HTR-8/SVneo (cell line): ENCODE results near the gene PRKACG.
A peak's percentile ranks its signal among the peaks of the same experiment; 100 is the strongest.

ENCODE experiments used
- DNase-seq: peaks from one replicate; pipeline ENCODE4 v3.0.0; 2011; ENCODE audit warnings: low spot score, mixed read lengths; ENCODE audit not compliant: insufficient read length
- FAIRE-seq: peaks from 2 replicates; lab custom pipeline; 2011; peaks lifted over from hg19 to GRCh38; lab: Jason Lieb, UNC

PRKACG gene

GRCh38 chr9:69028754-69029153 is 14.8 kb upstream of the PRKACG start:
- DNase-seq = no peak
- FAIRE-seq = no peak

DNA sequence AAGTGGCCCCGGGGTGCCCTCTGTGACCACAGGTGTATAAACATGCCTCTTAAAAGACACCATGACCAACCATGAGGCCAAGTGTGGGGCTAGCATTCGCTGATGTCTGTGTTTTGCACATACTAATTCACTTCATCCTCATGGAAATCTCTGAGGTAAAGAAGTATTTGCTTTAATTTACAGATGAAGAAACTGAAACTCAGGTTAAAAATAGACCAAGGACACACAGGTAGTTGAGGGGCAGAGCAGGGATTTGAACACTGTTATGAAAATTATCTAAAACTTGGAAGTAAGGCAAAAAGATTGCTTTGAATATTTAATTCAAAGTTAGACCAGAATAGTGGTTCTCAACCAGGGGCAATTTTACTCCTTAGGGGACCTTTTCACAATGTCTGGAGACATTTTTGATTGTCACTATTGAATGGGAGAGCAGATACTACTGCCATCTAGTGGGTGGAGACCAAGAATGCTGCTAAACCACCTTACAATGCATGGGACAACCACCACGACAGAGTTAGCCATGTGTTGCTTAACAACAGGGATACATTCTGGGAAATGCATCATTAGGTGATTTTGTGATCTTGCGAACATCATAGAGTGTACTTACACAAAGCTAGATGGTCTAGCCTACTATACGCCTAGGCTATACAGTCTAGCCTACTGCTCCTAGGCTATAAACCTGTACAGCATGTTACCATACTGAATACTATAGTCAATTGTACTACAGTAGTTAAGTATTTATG is 13.6 kb upstream of the PRKACG start:
- peak; percentile 83 for FAIRE-seq
- DNase-seq = peak; percentile 48

- DNase-seq (no peak), FAIRE-seq (no peak)
Observed at GRCh38 chr9:69023650-69024049, 9.7 kb upstream of the PRKACG start.

- FAIRE-seq (no peak), DNase-seq (no peak)
Observed at GRCh38 chr9:69020301-69021145, 6.6 kb upstream of the PRKACG start.

DNA sequence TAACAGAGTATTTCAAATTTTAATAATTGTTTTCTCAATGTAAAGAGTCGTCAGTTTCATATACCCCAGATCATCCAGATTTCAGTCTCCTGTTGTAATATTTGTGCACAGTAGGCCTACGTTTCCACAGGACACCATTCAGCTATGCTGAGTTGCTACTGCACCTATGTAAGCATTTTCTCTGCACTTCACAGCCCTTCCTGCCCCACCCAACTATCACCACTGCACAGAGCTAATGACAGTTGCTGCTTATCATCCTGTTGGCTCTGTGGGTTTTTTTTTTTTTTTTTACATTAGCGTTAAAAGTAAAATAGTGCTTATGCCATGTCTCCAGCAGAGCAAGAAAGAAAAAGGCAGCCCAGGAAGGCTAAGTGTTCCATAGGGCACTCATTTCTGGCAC is 5.9 kb upstream of the PRKACG start:
- no peak for FAIRE-seq
- DNase-seq = no peak

- DNase-seq = no peak
- no peak for FAIRE-seq
Observed at GRCh38 chr9:69018737-69019136, 4.8 kb upstream of the PRKACG start.

- FAIRE-seq (no peak), DNase-seq (no peak)
Observed at GRCh38 chr9:69016191-69017096, 2.5 kb upstream of the PRKACG start.

DNA sequence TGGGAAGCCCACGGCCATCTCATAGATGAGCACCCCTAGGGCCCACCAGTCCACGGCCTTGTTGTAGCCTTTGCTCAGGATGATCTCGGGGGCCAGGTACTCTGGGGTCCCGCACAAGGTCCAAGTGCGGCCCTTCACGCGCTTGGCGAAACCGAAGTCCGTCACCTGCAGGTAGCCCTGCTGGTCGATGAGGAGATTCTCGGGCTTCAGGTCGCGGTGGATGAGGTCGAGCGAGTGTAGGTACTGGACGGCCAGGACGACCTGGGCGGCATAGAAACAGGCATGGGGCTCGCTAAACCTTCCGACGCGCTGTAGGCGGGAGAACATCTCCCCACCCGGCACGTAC is 558 bp downstream of the PRKACG start:
- FAIRE-seq (no peak), DNase-seq (no peak)

- DNase-seq (no peak), FAIRE-seq (no peak)
Observed at GRCh38 chr9:69012696-69013381, 1.1 kb downstream of the PRKACG start.

DNA sequence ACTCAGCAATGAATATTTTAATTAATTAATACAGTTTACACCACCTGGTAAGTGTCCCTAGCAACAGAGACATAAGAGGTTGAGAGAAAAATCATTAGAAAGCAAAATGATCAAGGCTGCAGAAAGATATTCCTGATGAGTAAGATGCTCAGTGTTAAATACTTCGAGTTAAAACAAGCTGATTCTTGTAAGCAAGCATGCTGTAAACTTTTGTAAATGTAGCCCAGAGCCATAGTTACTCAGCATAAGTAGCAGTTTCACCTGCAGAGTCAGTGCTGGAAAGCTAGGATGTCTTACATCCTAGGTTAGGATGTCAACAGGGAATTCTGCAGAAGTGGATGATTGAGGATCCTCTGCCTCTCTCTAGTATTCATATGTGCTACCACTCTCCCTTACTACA is 4.2 kb downstream of the PRKACG start:
- no peak for FAIRE-seq
- DNase-seq = no peak

DNA sequence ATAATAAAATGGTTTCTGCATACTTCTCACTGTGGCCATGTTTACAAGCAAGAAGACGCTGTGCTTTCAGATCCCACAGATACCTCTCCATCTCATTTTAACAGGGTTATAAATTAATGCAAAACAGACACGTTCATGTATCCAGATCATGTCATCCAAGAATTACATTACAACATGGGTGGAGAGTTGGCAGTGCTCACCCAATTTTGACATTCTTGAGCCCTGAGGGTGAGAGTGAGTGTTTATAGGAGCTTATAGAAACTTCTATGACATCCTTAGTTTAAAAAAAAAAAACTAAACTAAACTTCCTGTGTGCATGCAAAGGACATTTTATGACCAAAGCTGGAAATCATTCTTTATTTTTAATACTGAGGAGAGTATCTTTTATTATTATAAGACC is 9.1 kb downstream of the PRKACG start:
- no peak for DNase-seq
- no peak for FAIRE-seq

- DNase-seq = no peak
- no peak for FAIRE-seq
Observed at GRCh38 chr9:69003051-69003450, 10.9 kb downstream of the PRKACG start.

GRCh38 chr9:69001921-69002320 is 12.0 kb downstream of the PRKACG start:
- FAIRE-seq (no peak), DNase-seq (no peak)

DNA sequence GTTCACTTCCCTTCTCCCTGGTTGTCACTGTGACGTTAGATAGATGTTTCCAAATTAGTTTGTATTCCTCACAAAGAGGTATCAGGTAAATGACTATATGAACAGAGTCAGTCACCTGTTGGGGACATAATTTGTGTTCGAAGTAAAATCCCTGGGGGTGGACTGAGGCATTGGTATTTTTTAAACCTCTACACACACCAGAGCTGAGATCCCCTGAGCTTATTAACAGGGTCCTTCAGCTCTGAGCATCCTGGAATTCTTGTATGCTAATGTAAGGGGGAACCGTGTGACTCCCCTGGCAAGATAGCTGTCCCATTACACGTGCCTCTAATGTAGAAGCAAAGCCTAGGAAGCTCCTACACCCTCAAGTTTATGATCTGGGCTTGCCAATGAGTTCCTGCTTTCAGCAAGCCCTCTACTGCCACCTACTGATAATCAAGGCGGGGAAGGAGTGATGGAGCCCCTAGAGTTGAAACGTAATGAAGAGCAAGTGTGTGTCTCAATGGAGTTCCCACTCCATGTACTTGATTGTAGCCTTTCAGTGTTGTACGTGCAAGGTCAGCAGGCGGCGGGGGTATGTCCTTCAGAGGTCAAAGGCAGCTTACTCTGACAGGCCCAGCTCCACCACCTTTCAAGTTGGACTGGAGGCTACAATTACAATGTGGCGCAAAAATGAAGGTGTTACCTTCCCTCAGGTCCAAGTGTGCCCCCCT is 14.4 kb downstream of the PRKACG start:
- DNase-seq = peak; percentile 38
- FAIRE-seq = no peak

- DNase-seq (no peak), FAIRE-seq (no peak)
Observed at GRCh38 chr9:68998812-68999211, 15.1 kb downstream of the PRKACG start.

- no peak for FAIRE-seq
Observed at GRCh38 chr9:68998385-68998784, 15.5 kb downstream of the PRKACG start.

GRCh38 chr9:68997666-68998065 is 16.2 kb downstream of the PRKACG start:
- DNase-seq = no peak
- FAIRE-seq = no peak

More at GRCh38 chr9:68998385-68998784, 15.5 kb downstream of the PRKACG start:
- no peak for DNase-seq

GRCh38 chr9:68996462-68996861 is 17.5 kb downstream of the PRKACG start:
- DNase-seq = no peak
- FAIRE-seq = no peak

GRCh38 chr9:68995776-68996175 is 18.1 kb downstream of the PRKACG start:
- DNase-seq (no peak), FAIRE-seq (no peak)
